Calu3 (cell line): ENCODE measurements around the gene FGD5. TPM values are rescaled to one million over a fixed set of nuclear protein-coding genes. Genes with fewer than 3 reads are reported as not detected.

ENCODE experiments used
- BruUV-seq: library from RNA; stranded (reverse); fragments of 400-500 nt; replicated peaks from 2 replicates; lab custom pipeline; 2021; lab: Mats Ljungman, UMichigan
- CTCF ChIA-PET: fragments of 300-600 bp; sonication (Branson Sonifier 250); formaldehyde crosslinking; loops from one replicate; lab custom pipeline; 2022; ENCODE audit warnings: antibody characterized with exemption; lab: Charles Lee
- DNase-seq: peaks from one replicate; pipeline ENCODE4 v3.0.0; 2022
- H3K27ac Mint-ChIP-seq: one replicate; pipeline ENCODE4 v1.8.0; 2022; ENCODE audit warnings: mixed read lengths; ENCODE audit not compliant: unreplicated experiment
- H3K27me3 Mint-ChIP-seq: one replicate; pipeline ENCODE4 v1.8.0; 2022; ENCODE audit warnings: mixed read lengths; ENCODE audit not compliant: unreplicated experiment
- H3K36me3 Mint-ChIP-seq: one replicate; pipeline ENCODE4 v1.8.0; 2022; ENCODE audit warnings: mild to moderate bottlenecking, moderate library complexity, mixed read lengths; ENCODE audit not compliant: insufficient read depth, unreplicated experiment
- H3K4me1 Mint-ChIP-seq: one replicate; pipeline ENCODE4 v1.8.0; 2022; ENCODE audit warnings: mild to moderate bottlenecking, low read depth, mixed read lengths; ENCODE audit not compliant: unreplicated experiment
- H3K4me3 Mint-ChIP-seq: one replicate; pipeline ENCODE4 v1.8.0; 2022; ENCODE audit warnings: mild to moderate bottlenecking, low read depth, moderate library complexity, mixed read lengths; ENCODE audit not compliant: unreplicated experiment
- H3K9me3 Mint-ChIP-seq: one replicate; pipeline ENCODE4 v1.8.0; 2022; ENCODE audit warnings: low read depth, mixed read lengths; ENCODE audit not compliant: unreplicated experiment
- CTCF ChIP-seq: fragments of 200-600 bp; IDR thresholded peaks from one replicate; pipeline ENCODE4 v1.8.0; 2022; ENCODE audit warnings: antibody characterized with exemption; ENCODE audit not compliant: unreplicated experiment
- intact Hi-C: fragments of 100-400 bp; cut with micrococcal nuclease; formaldehyde crosslinking; loops from one replicate; pipeline ENCODE4 v1.10.0; 2022; ENCODE audit not compliant: unreplicated experiment
- total RNA-seq: library from RNA; stranded (reverse); gene quantifications from 2 replicates; pipeline ENCODE4 v1.2.3, GENCODE V29; 2022

The FGD5 gene
- total RNA-seq, 1 experiment from 2014 or later: not detected

GRCh38 chr3:14801668-14802380 is 16.9 kb upstream of the FGD5 start:
- Mint-ChIP-seq H3K4me3 (no peak overlapping the region), H3K4me1 (peaks cover 32% of the 10 kb centered on the region), H3K36me3 (no peaks in the 10 kb centered on the region), H3K27me3 (peaks cover 28% of the 10 kb centered on the region), H3K9me3 (no peaks in the 10 kb centered on the region), H3K27ac (no peak overlapping the region)
- no TSS peak for BruUV-seq
- intact Hi-C loops: no loop called here
- no peak for TF ChIP-seq CTCF
- DNase-seq: no peak
- CTCF ChIA-PET: interaction anchor here (0.6 kb wide), 1 partner anchor 253 kb away, joined by 3 read pairs; no protein-coding TSS in a partner anchor

GRCh38 chr3:14802381-14802731 is 16.4 kb upstream of the FGD5 start:
- no TSS peak for BruUV-seq
- TF ChIP-seq CTCF: no peak

GRCh38 chr3:14803101-14803980 is 15.4 kb upstream of the FGD5 start:
- peak; percentile 63 for DNase-seq
- CTCF ChIA-PET: interaction anchor here (0.6 to 1.2 kb wide), 4 partner anchors 16 to 118 kb away, joined by 3 read pairs; no protein-coding TSS in a partner anchor
- intact Hi-C loops: no loop called here
- no TSS peak for BruUV-seq
- Mint-ChIP-seq H3K4me3 (no peak overlapping the region), H3K4me1 (peaks cover 35% of the 10 kb centered on the region), H3K9me3 (no peaks in the 10 kb centered on the region), H3K27ac (no peak overlapping the region), H3K36me3 (no peaks in the 10 kb centered on the region), H3K27me3 (peaks cover 22% of the 10 kb centered on the region)
- TF ChIP-seq CTCF: no peak

More at GRCh38 chr3:14802381-14802731, 16.4 kb upstream of the FGD5 start:
- H3K27ac Mint-ChIP-seq: no peak overlapping the region
- H3K9me3 Mint-ChIP-seq: no peaks in the 10 kb centered on the region
- H3K36me3 Mint-ChIP-seq: no peaks in the 10 kb centered on the region
- H3K27me3 Mint-ChIP-seq: peaks cover 27% of the 10 kb centered on the region
- DNase-seq: no peak
- peaks cover 35% of the 10 kb centered on the region for H3K4me1 Mint-ChIP-seq
- CTCF ChIA-PET: no interaction called here
- H3K4me3 Mint-ChIP-seq: no peak overlapping the region
- intact Hi-C loops: no loop called here

GRCh38 chr3:14803981-14804834 is 14.6 kb upstream of the FGD5 start:
- CTCF ChIA-PET: interaction anchor here (0.6 to 1.2 kb wide), 4 partner anchors 17 to 117 kb away, joined by 3 read pairs; no protein-coding TSS in a partner anchor
- Mint-ChIP-seq H3K9me3 (no peaks in the 10 kb centered on the region), H3K4me3 (no peak overlapping the region), H3K27me3 (peaks cover 22% of the 10 kb centered on the region), H3K36me3 (no peaks in the 10 kb centered on the region), H3K27ac (no peak overlapping the region), H3K4me1 (peaks cover 35% of the 10 kb centered on the region)
- intact Hi-C loops: no loop called here
- no TSS peak for BruUV-seq
- no peak for TF ChIP-seq CTCF
- no peak for DNase-seq
